Fibroblast of mammary gland (primary cell): Measurements from ENCODE around the gene ADAD2.

ENCODE experiments used
- DNase-seq: peaks from one replicate; pipeline ENCODE4 v3.0.0-alpha.2; 2010; ENCODE audit warnings: low read depth
- H3K4me3 ChIP-seq: 2 replicates; pipeline ENCODE4 v1.5.1; 2011; ENCODE audit warnings: low read depth, mild to moderate bottlenecking, low read length, moderate library complexity; ENCODE audit not compliant: control insufficient read depth
- TF ChIP-seq, protein P1 (sequence below): conservative IDR thresholded peaks from 2 replicates; pipeline ENCODE4 v1.5.1; 2011; ENCODE audit warnings: low read depth, low read length, inconsistent platforms; ENCODE audit not compliant: control insufficient read depth, insufficient read depth

ADAD2 gene

GRCh38 chr16:84190731-84191388 lies at the start of gene ADAD2:
Gene ADAD2 (plus strand): TSS chr16:84191157. CDS start chr16:84191231, 74 bp downstream.
- no peak for DNase-seq
- TF ChIP-seq, protein P1, sequence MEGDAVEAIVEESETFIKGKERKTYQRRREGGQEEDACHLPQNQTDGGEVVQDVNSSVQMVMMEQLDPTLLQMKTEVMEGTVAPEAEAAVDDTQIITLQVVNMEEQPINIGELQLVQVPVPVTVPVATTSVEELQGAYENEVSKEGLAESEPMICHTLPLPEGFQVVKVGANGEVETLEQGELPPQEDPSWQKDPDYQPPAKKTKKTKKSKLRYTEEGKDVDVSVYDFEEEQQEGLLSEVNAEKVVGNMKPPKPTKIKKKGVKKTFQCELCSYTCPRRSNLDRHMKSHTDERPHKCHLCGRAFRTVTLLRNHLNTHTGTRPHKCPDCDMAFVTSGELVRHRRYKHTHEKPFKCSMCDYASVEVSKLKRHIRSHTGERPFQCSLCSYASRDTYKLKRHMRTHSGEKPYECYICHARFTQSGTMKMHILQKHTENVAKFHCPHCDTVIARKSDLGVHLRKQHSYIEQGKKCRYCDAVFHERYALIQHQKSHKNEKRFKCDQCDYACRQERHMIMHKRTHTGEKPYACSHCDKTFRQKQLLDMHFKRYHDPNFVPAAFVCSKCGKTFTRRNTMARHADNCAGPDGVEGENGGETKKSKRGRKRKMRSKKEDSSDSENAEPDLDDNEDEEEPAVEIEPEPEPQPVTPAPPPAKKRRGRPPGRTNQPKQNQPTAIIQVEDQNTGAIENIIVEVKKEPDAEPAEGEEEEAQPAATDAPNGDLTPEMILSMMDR: no peak
- no peak within 1 kb of the TSS for H3K4me3 ChIP-seq

DNA sequence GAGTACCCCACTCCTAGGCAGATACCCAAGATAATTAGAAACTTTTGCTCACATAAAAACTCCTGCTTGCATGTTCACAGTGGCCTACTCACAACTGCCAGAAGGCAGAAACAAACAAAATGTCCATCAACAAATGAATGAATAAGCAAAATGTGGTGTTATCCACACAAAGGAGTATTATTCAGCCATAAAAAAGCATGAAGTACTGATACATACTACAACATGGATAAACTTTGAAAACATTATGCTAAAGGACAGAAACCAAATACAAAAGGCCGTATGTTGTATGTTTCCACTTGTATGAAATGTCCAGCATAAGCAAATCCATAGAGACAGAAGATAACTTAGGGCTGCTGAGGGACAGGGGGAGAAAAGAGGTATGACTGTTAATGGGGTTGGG lies 47.9 kb upstream of the ADAD2 start:
- TF ChIP-seq, protein P1: no peak
- DNase-seq: no peak
- H3K4me3 ChIP-seq: no peak overlapping the region

DNA sequence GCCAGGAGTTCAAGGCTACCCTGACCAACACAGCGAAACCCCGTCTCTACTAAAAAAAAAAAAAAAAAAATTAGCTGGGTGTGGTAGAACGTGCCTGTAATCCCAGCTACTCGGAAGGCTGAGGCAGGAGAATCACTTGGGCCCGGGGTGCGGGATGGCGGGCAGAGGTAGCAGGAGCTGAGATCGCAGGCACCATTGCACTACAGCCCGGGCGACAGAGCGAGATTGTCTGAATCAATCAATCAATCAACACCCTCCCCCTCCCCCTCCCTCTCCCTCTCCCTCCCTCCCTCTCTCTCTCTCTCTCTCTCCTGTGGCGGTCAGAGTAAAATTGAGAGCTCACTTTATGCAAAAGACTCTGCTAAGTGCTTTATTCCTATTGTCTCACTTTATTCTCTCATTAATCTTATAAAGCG lies 47.2 kb upstream of the ADAD2 start:
- H3K4me3 ChIP-seq: peak overlapping the region; percentile 81
- DNase-seq: peak; percentile 7
- TF ChIP-seq, protein P1: no peak

DNA sequence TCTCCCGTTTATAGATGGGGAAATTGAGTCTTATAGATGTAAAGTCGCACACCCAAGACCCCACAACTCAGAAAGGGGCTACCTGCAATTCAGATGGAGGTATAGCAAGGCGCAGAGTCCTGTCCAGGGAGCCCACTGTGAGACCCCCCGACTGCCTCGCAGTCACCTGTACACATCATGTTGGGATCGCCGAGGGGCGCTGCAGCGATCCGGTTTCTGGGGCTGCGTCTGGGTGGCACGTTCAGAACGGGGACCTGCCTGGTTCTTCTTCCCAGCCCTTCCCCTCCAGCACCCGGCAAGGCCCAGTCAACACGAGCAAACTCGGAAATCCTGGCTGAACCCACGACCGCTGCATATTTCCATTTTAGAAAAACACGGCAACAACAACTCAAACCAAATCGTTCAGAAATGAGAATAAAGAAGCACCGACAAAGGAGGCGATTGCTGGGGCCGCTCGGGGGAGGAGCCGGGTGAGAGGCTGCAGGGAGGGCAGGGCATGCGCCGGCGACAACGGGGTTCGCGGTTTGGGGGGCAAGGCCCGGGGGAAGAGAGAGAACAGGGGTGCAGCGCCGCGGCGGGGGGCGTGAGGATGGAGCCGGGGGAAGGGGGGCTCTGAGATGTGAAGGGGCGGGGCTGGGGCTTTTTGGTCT lies 46.6 kb upstream of the ADAD2 start:
- TF ChIP-seq, protein P1: no peak
- H3K4me3 ChIP-seq: peak overlapping the region; percentile 81
- peak; percentile 8 for DNase-seq

DNA sequence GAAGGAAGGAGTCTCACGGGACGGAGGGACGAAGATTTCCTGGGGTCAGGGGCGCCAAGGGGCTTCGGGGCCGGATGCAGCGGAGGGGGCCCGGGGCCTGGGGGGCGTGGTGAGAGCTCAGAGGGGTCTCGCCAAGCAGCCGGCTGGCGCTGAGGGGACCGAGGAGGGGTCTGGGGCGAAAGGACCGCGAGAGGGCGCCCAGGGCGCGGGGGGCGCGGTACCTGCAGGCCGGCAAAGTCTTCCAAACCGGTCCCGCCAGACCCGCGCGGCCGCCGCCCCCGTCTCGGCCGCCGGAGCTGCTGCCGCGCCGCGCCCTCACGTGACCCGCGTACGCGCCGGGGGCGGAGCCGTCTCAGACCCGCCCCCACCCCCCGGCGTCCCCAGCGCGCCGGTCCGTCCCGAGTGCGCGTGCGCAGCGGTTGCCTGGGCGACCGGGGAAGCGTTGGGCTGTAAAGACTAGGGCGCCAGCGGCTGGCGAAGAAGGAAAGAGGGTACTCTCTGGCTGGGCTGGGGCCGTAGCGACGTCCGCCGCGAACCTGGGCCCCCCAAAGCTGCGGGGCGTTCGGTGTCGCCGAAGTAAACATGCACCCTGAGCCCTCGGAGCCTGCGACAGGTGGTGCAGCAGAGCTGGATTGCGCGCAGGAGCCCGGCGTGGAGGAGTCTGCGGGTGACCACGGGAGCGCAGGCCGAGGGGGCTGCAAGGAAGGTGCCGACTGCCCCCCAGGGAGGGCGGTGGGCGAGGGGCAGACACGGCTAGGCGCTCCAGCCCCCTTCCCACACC lies 45.9 kb upstream of the ADAD2 start, which contains the start of the genes DNAAF1 and HSDL1:
TSS of gene DNAAF1 (plus strand) at position 450 of the 781 bp plus-strand sequence. CDS start at position 583, 133 bp downstream.
TSS of gene HSDL1 (minus strand) at position 319 of the 781 bp plus-strand sequence. CDS start 13,856 bp downstream, outside the sequence.
- H3K4me3 ChIP-seq: peak within 1 kb of the TSS; percentile 81
- DNase-seq: peak; percentile 72
- TF ChIP-seq, protein P1: no peak

GRCh38 chr16:84150926-84151325 lies 40.0 kb upstream of the ADAD2 start:
- H3K4me3 ChIP-seq: no peak overlapping the region
- TF ChIP-seq, protein P1: no peak
- DNase-seq: no peak
